Upper lobe of left lung (tissue), 6 donors: Measurements from ENCODE around the gene BTBD9. TPM values are rescaled to one million over a fixed set of nuclear protein-coding genes. Genes with fewer than 3 reads are reported as not detected.

Experiments
- ATAC-seq, 2 donors: fragments of 200-7000 bp; cut with Tn5 transposase; one replicate each; pipeline ENCODE4 v1.9.1; 2022; ENCODE audit warnings: mild to moderate bottlenecking in 2 of 2, moderate library complexity in 2 of 2; ENCODE audit not compliant: low FRiP score in 2 of 2
- DNase-seq, 2 donors: peaks; one replicate each; pipeline ENCODE4 v3.0.0-alpha.2; 2019 to 2020
- H3K27ac ChIP-seq, 4 donors: fragments of 200-600 bp; sonication (generic); one replicate each; pipeline ENCODE4 v1.5.1; 2016 to 2019
- H3K27me3 ChIP-seq, 4 donors: fragments of 200-600 bp; sonication (generic); one replicate each; pipeline ENCODE4 v1.5.1; 2017 to 2019
- H3K36me3 ChIP-seq, 4 donors: fragments of 200-600 bp; sonication (generic); one replicate each; pipeline ENCODE4 v1.5.1; 2016 to 2019
- H3K4me1 ChIP-seq, 4 donors: fragments of 200-600 bp; sonication (generic); one replicate each; pipeline ENCODE4 v1.5.1; 2018 to 2019
- H3K4me3 ChIP-seq, 4 donors: fragments of 200-600 bp; sonication (generic); one replicate each; pipeline ENCODE4 v1.5.1; 2017 to 2019; ENCODE audit warnings: mild to moderate bottlenecking in 2 of 4, moderate library complexity in 1 of 4
- H3K9me3 ChIP-seq, 4 donors: fragments of 200-600 bp; sonication (generic); one replicate each; pipeline ENCODE4 v1.5.1; 2018 to 2019
- CTCF ChIP-seq, 6 experiments: fragments of 450-650 bp in 4 of 6; fragments of 200-600 bp in 2 of 6; sonication (generic) in 2 of 6; IDR thresholded peaks; one replicate each; pipeline ENCODE4 v1.5.1; 2016 to 2019; ENCODE audit warnings: antibody characterized with exemption in 6 of 6
- EP300 ChIP-seq, 4 donors: sonication (generic); formaldehyde crosslinking; IDR thresholded peaks; one replicate each; pipeline ENCODE4 v1.5.1; 2017; ENCODE audit warnings: antibody characterized with exemption in 4 of 4, control low read depth in 2 of 4
- POLR2A ChIP-seq, 4 donors: fragments of 450-650 bp; IDR thresholded peaks; one replicate each; pipeline ENCODE4 v1.5.1; 2016 to 2017; ENCODE audit warnings: antibody characterized with exemption in 4 of 4, mild to moderate bottlenecking in 2 of 4
- POLR2AphosphoS5 ChIP-seq, 2 donors: sonication (generic); formaldehyde crosslinking; IDR thresholded peaks; one replicate each; pipeline ENCODE4 v1.5.1; 2017; ENCODE audit warnings: antibody characterized with exemption in 2 of 2
- WGBS, 2 donors: methylation state at CpG; one replicate each; pipeline ENCODE4 v1.1.5; 2017 to 2018; 5-methylcytosine and 5-hydroxymethylcytosine counted together
- total RNA-seq, 6 donors: library from RNA; depleted of rRNA in 4 of 6; stranded (reverse); fragments of >200 nt in 4 of 6; gene quantifications; one replicate each; pipeline versions ENCODE4 v1.1.0 to v1.2.1, GENCODE V29; 2016 to 2021
- donor health status: DM: no; HTN: no; CAD: no; lungs with moderate emphysema.
- donor health status: DM: no; HTN: yes; CAD: no; lungs with severe emphysema.

The BTBD9 gene
- total RNA-seq, 6 donors from 2014 or later: 18.2 to 60.8 (median 44.9) TPM

DNA sequence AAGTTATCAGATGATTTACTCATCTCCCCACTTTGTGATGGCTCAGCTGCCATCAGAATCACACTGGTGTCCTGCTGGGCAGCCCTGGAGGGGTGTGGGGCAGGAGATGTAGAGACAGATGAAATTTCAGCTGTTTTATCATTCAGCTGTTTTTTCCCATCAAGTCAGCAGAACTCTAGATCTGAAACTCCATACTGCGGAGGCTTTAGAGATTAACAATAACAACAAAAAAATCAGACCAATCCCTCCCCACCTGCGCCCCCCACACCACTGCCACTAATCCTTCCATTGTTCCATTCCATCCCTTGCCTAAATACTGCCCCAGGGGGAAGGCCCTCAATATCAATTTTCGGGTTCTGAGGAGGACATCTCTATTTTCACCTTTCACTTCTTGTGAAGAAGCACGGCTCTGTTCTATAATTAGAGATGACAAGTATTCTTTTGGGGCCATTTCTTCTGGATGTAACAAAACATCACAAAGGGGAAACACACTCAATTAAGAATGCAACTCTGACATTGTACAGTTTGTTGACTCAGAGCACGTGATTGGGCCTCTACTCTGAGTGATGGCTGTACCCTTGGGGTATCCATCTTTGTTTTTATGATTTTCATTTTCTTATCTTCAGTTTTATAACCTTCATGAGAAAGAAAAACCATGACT lies 423.9 kb downstream of the BTBD9 start:
- TF ChIP-seq POLR2A (IDR thresholded peaks at IDR 0.05) (no peak), CTCF (IDR thresholded peaks at IDR 0.05) (no peak), POLR2AphosphoS5 (IDR thresholded peaks at IDR 0.05) (no peak), EP300 (IDR thresholded peaks at IDR 0.05) (no peak)
- Histone ChIP-seq H3K4me3 (no peak overlapping the region), H3K27ac (no peak overlapping the region), H3K4me1 (peaks cover 11 to 18% (median 13%) of the 10 kb centered on the region in 4 donors), H3K27me3 (no peaks in the 10 kb centered on the region), H3K9me3 (no peaks in the 10 kb centered on the region), H3K36me3 (no peaks in the 10 kb centered on the region)
- DNase-seq (no peak), ATAC-seq (no peak)
- WGBS, 2 donors: 92 to 94% methylated on average over 5 of the region's 5 CpGs

DNA sequence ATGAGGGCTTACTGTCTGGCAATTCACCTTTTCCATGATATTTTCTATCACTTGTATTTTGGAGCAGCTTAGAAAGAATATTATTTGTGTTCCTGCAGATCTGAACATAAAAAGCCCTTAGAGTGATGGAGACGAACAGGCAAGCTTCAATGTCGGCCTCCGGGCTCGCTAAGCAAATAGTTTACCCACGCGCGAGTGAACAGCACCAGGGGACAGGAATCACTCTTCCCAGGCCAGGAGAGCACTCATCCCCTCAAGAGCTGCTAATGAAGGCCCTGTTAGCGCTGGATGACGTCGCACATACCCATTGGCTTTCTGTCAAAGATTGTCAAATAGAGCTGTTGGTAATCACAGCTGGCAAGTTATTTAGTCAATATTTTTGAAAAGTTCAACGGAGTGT lies 424.5 kb downstream of the BTBD9 start:
- 79 to 91% methylated on average over 11 of the region's 11 CpGs for WGBS, 2 donors

DNA sequence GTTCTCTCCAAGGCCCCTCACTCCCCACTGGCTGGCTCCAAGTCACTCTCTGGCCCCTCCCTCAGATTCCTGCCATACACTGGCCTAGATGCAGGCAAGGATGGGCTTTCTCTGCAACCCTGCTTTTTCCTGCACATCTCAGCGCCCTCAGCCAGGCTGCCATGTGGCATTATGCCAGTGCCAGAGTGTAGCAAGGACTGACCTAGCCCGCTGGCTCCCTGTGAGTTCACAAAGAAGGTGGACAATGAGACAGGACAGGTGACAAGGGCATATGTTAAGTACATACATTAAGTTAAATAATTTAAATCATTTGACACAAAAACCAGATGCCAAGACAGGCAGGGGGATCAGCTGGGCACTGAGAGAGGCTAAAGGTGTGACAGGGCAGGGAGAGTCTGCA lies 425.6 kb downstream of the BTBD9 start:
- ATAC-seq: no peak
- H3K36me3 ChIP-seq: no peaks in the 10 kb centered on the region
- WGBS, 2 donors: 94 to 97% methylated on average over 2 of the region's 2 CpGs
- TF ChIP-seq POLR2A (IDR thresholded peaks at IDR 0.05) (no peak), EP300 (IDR thresholded peaks at IDR 0.05) (no peak), POLR2AphosphoS5 (IDR thresholded peaks at IDR 0.05) (no peak), CTCF (IDR thresholded peaks at IDR 0.05) (no peak)
- H3K27ac ChIP-seq: no peak overlapping the region
- H3K27me3 ChIP-seq: no peaks in the 10 kb centered on the region
- peaks cover 11 to 24% (median 13%) of the 10 kb centered on the region in 4 donors for H3K4me1 ChIP-seq
- no peaks in the 10 kb centered on the region for H3K9me3 ChIP-seq
- H3K4me3 ChIP-seq: no peak overlapping the region
- no peak for DNase-seq

More for the DNA sequence above, 424.5 kb downstream of the BTBD9 start:
- H3K4me3 ChIP-seq: no peak overlapping the region
- H3K27me3 ChIP-seq: no peaks in the 10 kb centered on the region
- ATAC-seq (no peak), DNase-seq (no peak)
- no peaks in the 10 kb centered on the region for H3K36me3 ChIP-seq
- H3K9me3 ChIP-seq: no peaks in the 10 kb centered on the region
- peaks cover 11 to 18% (median 13%) of the 10 kb centered on the region in 4 donors for H3K4me1 ChIP-seq
- TF ChIP-seq POLR2AphosphoS5 (IDR thresholded peaks at IDR 0.05): no peak
- no peak for TF ChIP-seq POLR2A (IDR thresholded peaks at IDR 0.05)
- TF ChIP-seq CTCF (IDR thresholded peaks at IDR 0.05): no peak
- TF ChIP-seq EP300 (IDR thresholded peaks at IDR 0.05): no peak
- H3K27ac ChIP-seq: no peak overlapping the region

DNA sequence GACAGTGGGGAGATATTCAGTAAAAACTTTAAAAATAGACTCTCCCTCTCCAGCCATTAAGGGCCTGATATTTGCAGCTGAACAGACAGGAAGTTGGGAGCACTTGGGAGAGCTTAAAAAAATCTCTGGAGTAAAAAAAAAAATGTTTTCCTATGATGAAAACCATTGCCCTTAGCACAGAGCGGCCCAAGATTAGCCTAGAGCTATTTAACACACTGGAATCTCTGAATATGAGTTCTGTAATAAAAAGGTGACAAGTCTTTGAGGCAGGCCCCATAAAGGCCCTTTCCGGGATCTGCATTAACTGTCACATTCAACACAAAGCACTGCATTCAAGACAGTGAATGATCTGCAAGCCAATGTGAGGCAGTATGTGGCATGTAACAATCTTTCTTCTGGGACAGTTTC lies 426.5 kb downstream of the BTBD9 start:
- no peaks in the 10 kb centered on the region for H3K9me3 ChIP-seq
- H3K4me3 ChIP-seq: no peak overlapping the region
- 77% methylated on average over 2 of the region's 2 CpGs for WGBS, 2 donors
- DNase-seq (no peak), ATAC-seq (no peak)
- H3K27ac ChIP-seq: peak overlapping the region in 1 of 4 donors; percentile 19
- H3K27me3 ChIP-seq: no peaks in the 10 kb centered on the region
- TF ChIP-seq POLR2A (IDR thresholded peaks at IDR 0.05) (no peak), CTCF (IDR thresholded peaks at IDR 0.05) (no peak), POLR2AphosphoS5 (IDR thresholded peaks at IDR 0.05) (no peak)
- peaks cover 11 to 24% (median 13%) of the 10 kb centered on the region in 4 donors for H3K4me1 ChIP-seq
- no peaks in the 10 kb centered on the region for H3K36me3 ChIP-seq

DNA sequence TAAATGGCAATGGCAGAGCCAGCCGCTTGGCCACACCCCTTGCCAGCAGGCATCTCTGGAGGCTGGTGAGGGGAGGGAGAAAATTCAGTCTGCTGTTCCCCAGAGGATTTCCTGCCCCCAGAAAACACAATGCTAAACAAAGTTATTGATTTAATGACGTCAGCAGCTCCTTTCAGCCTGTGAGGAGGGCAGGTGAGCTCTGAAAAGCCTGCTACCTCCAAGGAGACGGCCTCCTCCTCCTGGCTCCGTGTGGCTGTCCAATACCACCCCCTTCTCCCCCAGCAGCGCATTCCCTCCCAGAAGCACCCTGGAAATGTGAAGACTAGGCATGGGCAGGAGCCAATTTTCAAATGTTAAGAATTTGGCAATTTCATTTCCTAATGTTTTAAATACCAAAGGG lies 427.1 kb downstream of the BTBD9 start:
- Histone ChIP-seq H3K4me1 (peaks cover 11 to 24% (median 13%) of the 10 kb centered on the region in 4 donors), H3K27ac (peak overlapping the region in 1 of 4 donors; percentile 19), H3K4me3 (no peak overlapping the region), H3K27me3 (no peaks in the 10 kb centered on the region), H3K36me3 (no peaks in the 10 kb centered on the region), H3K9me3 (no peaks in the 10 kb centered on the region)
- ATAC-seq (no peak), DNase-seq (no peak)
- TF ChIP-seq EP300 (IDR thresholded peaks at IDR 0.05) (no peak), POLR2A (IDR thresholded peaks at IDR 0.05) (no peak), CTCF (IDR thresholded peaks at IDR 0.05) (no peak), POLR2AphosphoS5 (IDR thresholded peaks at IDR 0.05) (no peak)
- 40 to 67% methylated on average over 5 of the region's 5 CpGs for WGBS, 2 donors
